B cell (primary cell): ENCODE results near the gene KCNC1. TPM values are rescaled to one million over a fixed set of nuclear protein-coding genes. Genes with fewer than 3 reads are reported as not detected.

ENCODE experiments used
- ATAC-seq: fragments of 200-7000 bp; cut with Tn5 transposase; one replicate; pipeline ENCODE4 v1.10.0; 2021; ENCODE audit warnings: low read depth, mild to moderate bottlenecking, moderate number of reproducible peaks, moderate library complexity
- CTCF ChIA-PET: fragments of 350-600 bp; sonication (Branson Sonifier 250); formaldehyde crosslinking; loops from one replicate; lab custom pipeline; 2021; ENCODE audit warnings: antibody characterized with exemption, inconsistent platforms; lab: Charles Lee
- POLR2A ChIA-PET: fragments of 350-600 bp; sonication (Branson Sonifier 250); formaldehyde crosslinking; loops from one replicate; lab custom pipeline; 2021; ENCODE audit warnings: antibody characterized with exemption; lab: Charles Lee
- DNase-seq: peaks from one replicate; pipeline ENCODE4 v3.0.0; 2013
- H2AFZ ChIP-seq: 2 replicates; pipeline ENCODE4 v1.6.1; 2012; ENCODE audit warnings: mild to moderate bottlenecking, low read depth, low read length; ENCODE audit not compliant: insufficient read depth, poor library complexity, severe bottlenecking
- H3K27ac ChIP-seq, 2 donors: 1 replicate in 1 of 2; 2 replicates in 1 of 2; pipeline ENCODE4 v1.5.1; 2012 to 2013; ENCODE audit warnings: low read length in 2 of 2, mild to moderate bottlenecking in 2 of 2, moderate library complexity in 1 of 2
- H3K27me3 ChIP-seq, 4 experiments: fragments of 200-600 bp in 1 of 4; sonication (generic) in 1 of 4; replicated peaks in 1 of 4; 1 replicate in 2 of 4; 2 replicates in 2 of 4; pipeline versions ENCODE4 v1.6.1 to v1.7.0; 2013 to 2016; ENCODE audit warnings: low read length in 3 of 4, mild to moderate bottlenecking in 2 of 4, mixed read lengths in 1 of 4, moderate library complexity in 1 of 4; ENCODE audit not compliant: insufficient read depth in 4 of 4, control insufficient read depth in 3 of 4; ENCODE audit errors: control extremely low read depth in 1 of 4
- H3K36me3 ChIP-seq, 2 experiments: replicated peaks in 1 of 2; 1 replicate in 1 of 2; 2 replicates in 1 of 2; pipeline versions ENCODE4 v1.6.1 to v1.7.1; 2013; ENCODE audit warnings: low read length in 1 of 2; ENCODE audit not compliant: insufficient read depth in 2 of 2, control insufficient read depth in 1 of 2; ENCODE audit errors: control extremely low read depth in 1 of 2, extremely low read depth in 1 of 2
- H3K4me1 ChIP-seq, 2 donors: fragments of 200-600 bp in 1 of 2; sonication (generic) in 1 of 2; 1 replicate in 1 of 2; 2 replicates in 1 of 2; pipeline versions ENCODE4 v1.5.1 to v1.6.1; 2013 to 2017; ENCODE audit warnings: low read length in 2 of 2; ENCODE audit not compliant: control insufficient read depth in 2 of 2, insufficient read depth in 2 of 2
- H3K4me2 ChIP-seq: replicated peaks from 2 replicates; pipeline ENCODE3; 2012; ENCODE audit warnings: mild to moderate bottlenecking, low read depth, low read length; ENCODE audit not compliant: poor library complexity, severe bottlenecking
- H3K4me3 ChIP-seq, 5 experiments: fragments of 200-600 bp in 1 of 5; sonication (generic) in 1 of 5; 1 replicate in 3 of 5; 2 replicates in 2 of 5; pipeline versions ENCODE4 v1.5.1 to v1.7.0; 2011 to 2016; ENCODE audit warnings: low read length in 4 of 5, mild to moderate bottlenecking in 4 of 5, low read depth in 2 of 5, control low read depth in 1 of 5, moderate library complexity in 1 of 5; ENCODE audit not compliant: insufficient read depth in 1 of 5; ENCODE audit errors: control extremely low read depth in 1 of 5, extremely low read depth in 1 of 5
- H3K79me2 ChIP-seq: fragments of 200-600 bp; sonication (generic); one replicate; pipeline ENCODE4 v1.6.0; 2016; ENCODE audit warnings: low read length; ENCODE audit not compliant: control insufficient read depth, insufficient read depth
- H3K9ac ChIP-seq: fragments of 200-600 bp; sonication (generic); 2 replicates; pipeline ENCODE4 v1.6.1; 2017; ENCODE audit warnings: mild to moderate bottlenecking, low read length, moderate library complexity
- H3K9me3 ChIP-seq, 3 donors: one replicate each; pipeline versions ENCODE4 v1.6.1 to v1.7.1; 2013; ENCODE audit warnings: low read length in 2 of 3; ENCODE audit not compliant: control insufficient read depth in 2 of 3, insufficient read depth in 1 of 3; ENCODE audit errors: control extremely low read depth in 1 of 3
- H4K20me1 ChIP-seq: 2 replicates; pipeline ENCODE4 v1.6.0; 2012; ENCODE audit warnings: mild to moderate bottlenecking, low read length; ENCODE audit not compliant: insufficient read depth, control insufficient read depth, poor library complexity, severe bottlenecking
- H3K27ac Mint-ChIP-seq: one replicate; pipeline ENCODE4 v1.8.0; 2021; ENCODE audit warnings: mixed read lengths
- H3K27me3 Mint-ChIP-seq: one replicate; pipeline ENCODE4 v1.8.0; 2021; ENCODE audit warnings: mixed read lengths
- H3K4me1 Mint-ChIP-seq: one replicate; pipeline ENCODE4 v1.8.0; 2021; ENCODE audit warnings: mixed read lengths
- H3K4me3 Mint-ChIP-seq: one replicate; pipeline ENCODE4 v1.8.0; 2021; ENCODE audit warnings: mixed read lengths
- H3K9me3 Mint-ChIP-seq: one replicate; pipeline ENCODE4 v1.8.0; 2022; ENCODE audit warnings: mixed read lengths; ENCODE audit not compliant: insufficient read depth
- CTCF ChIP-seq: fragments of 200-600 bp; IDR thresholded peaks from one replicate; pipeline ENCODE4 v1.8.0; 2022; ENCODE audit warnings: antibody characterized with exemption, mild to moderate bottlenecking
- EZH2 ChIP-seq: IDR thresholded peaks from 2 replicates; pipeline ENCODE4 v1.6.1; 2012; ENCODE audit warnings: borderline replicate concordance, low read depth, mild to moderate bottlenecking, moderate library complexity, low read length; ENCODE audit not compliant: insufficient read depth, poor library complexity, severe bottlenecking
- WGBS: methylation state at CpG from one replicate; pipeline ENCODE4 v1.1.5; 2013; ENCODE audit warnings: missing lambda C conversion rate; ENCODE audit not compliant: insufficient coverage; 5-methylcytosine and 5-hydroxymethylcytosine counted together
- intact Hi-C: fragments of 100-400 bp; cut with micrococcal nuclease; formaldehyde crosslinking; loops from one replicate; pipeline ENCODE4 v1.10.0; 2022
- polyA plus RNA-seq: library from polyadenylated mRNA; depleted of rRNA; stranded (reverse); fragments of >200 nt; gene quantifications from 2 replicates; pipeline ENCODE4 v1.2.3, GENCODE V29; 2012
- total RNA-seq, 2 donors: library from RNA; stranded (reverse); fragments of 120-200 nt in 1 of 2; gene quantifications; 1 replicate in 1 of 2; 2 replicates in 1 of 2; pipeline versions ENCODE4 v1.2.3 to v1.2.4, GENCODE V29; 2013 to 2022

The KCNC1 gene
- total and polyA plus RNA-seq, 2 donors (not counting 1 experiment from before 2014, with no cell fraction given), result not detected

- 93% methylated on average over 7 of the region's 7 CpGs for WGBS
- no peaks in the 10 kb centered on the region for H3K4me1 Mint-ChIP-seq
Measured at GRCh38 chr11:17763244-17763643, 28.7 kb downstream of the KCNC1 start.

GRCh38 chr11:17763703-17764102 lies 29.1 kb downstream of the KCNC1 start:
- H3K4me3 ChIP-seq, result no peak overlapping the region

More at GRCh38 chr11:17763244-17763643, 28.7 kb downstream of the KCNC1 start:
- Mint-ChIP-seq H3K4me3 (no peak overlapping the region), H3K9me3 (no peaks in the 10 kb centered on the region), H3K27me3 (peaks cover 13% of the 10 kb centered on the region), H3K27ac (no peak overlapping the region)
- Histone ChIP-seq H3K9me3 (no peaks in the 10 kb centered on the region), H3K36me3 (no peaks in the 10 kb centered on the region), H3K79me2 (no peaks in the 10 kb centered on the region), H3K4me3 (no peak overlapping the region), H3K9ac (no peak overlapping the region), H4K20me1 (no peaks in the 10 kb centered on the region), H3K4me2 (no peak overlapping the region), H2AFZ (no peak overlapping the region), H3K4me1 (no peaks in the 10 kb centered on the region), H3K27ac (no peak overlapping the region), H3K27me3 (no peaks in the 10 kb centered on the region)
- intact Hi-C loops, result no loop called here
- ATAC-seq (no peak), DNase-seq (no peak)
- CTCF ChIA-PET, result no interaction called here
- POLR2A ChIA-PET, result no interaction called here
- TF ChIP-seq CTCF, result no peak
- no peak for TF ChIP-seq EZH2

More at GRCh38 chr11:17763703-17764102, 29.1 kb downstream of the KCNC1 start:
- Histone ChIP-seq H3K27me3 (no peaks in the 10 kb centered on the region), H3K9me3 (no peaks in the 10 kb centered on the region), H3K4me2 (no peak overlapping the region), H3K79me2 (no peaks in the 10 kb centered on the region), H3K4me1 (no peaks in the 10 kb centered on the region), H4K20me1 (no peaks in the 10 kb centered on the region), H3K36me3 (no peaks in the 10 kb centered on the region), H3K27ac (no peak overlapping the region), H2AFZ (no peak overlapping the region), H3K9ac (no peak overlapping the region)
- H3K4me1 Mint-ChIP-seq, result no peaks in the 10 kb centered on the region
- intact Hi-C loops, result no loop called here
- WGBS, result 55% methylated on average over 3 of the region's 3 CpGs
- TF ChIP-seq CTCF (no peak), EZH2 (no peak)
- DNase-seq (no peak), ATAC-seq (no peak)
- peaks cover 13% of the 10 kb centered on the region for H3K27me3 Mint-ChIP-seq
- H3K4me3 Mint-ChIP-seq, result no peak overlapping the region
- ChIA-PET CTCF (no interaction called here), POLR2A (no interaction called here)
- H3K9me3 Mint-ChIP-seq, result no peaks in the 10 kb centered on the region
- H3K27ac Mint-ChIP-seq, result no peak overlapping the region
